Fibroblast of lung (primary cell): Measurements from ENCODE around the gene OR10A3. TPM values are rescaled to one million over a fixed set of nuclear protein-coding genes. Genes with fewer than 3 reads are reported as not detected.
A peak's percentile ranks its signal among the peaks of the same experiment; 100 is the strongest.

Source experiments
- DNase-seq, 2 donors: peaks; one replicate each; pipeline versions ENCODE4 v3.0.0 to v3.0.0-alpha.2; 2010; ENCODE audit warnings: low read depth in 2 of 2
- H2AFZ ChIP-seq: 2 replicates; pipeline ENCODE4 v1.5.1; 2012; ENCODE audit warnings: low read length, control low read depth, inconsistent platforms
- H3K27ac ChIP-seq: 2 replicates; pipeline ENCODE4 v1.5.1; 2011; ENCODE audit warnings: low read length, control low read depth; ENCODE audit not compliant: insufficient read depth
- H3K27me3 ChIP-seq: 2 replicates; pipeline ENCODE4 v1.5.1; 2011; ENCODE audit warnings: mild to moderate bottlenecking, low read length; ENCODE audit not compliant: control insufficient read depth, insufficient read depth
- H3K36me3 ChIP-seq: 2 replicates; pipeline ENCODE4 v1.5.1; 2011; ENCODE audit warnings: low read length; ENCODE audit not compliant: control insufficient read depth, insufficient read depth
- H3K4me1 ChIP-seq: 2 replicates; pipeline ENCODE4 v1.5.1; 2011; ENCODE audit warnings: low read length; ENCODE audit not compliant: control insufficient read depth, insufficient read depth; ENCODE audit errors: extremely low read depth
- H3K4me2 ChIP-seq: 2 replicates; pipeline ENCODE4 v1.5.1; 2011; ENCODE audit warnings: low read length, control low read depth; ENCODE audit not compliant: insufficient read depth; ENCODE audit errors: extremely low read depth
- H3K4me3 ChIP-seq, 4 experiments: fragments of 200-600 bp in 1 of 4; sonication (generic) in 1 of 4; replicated peaks in 1 of 4; 2 replicates each; pipeline ENCODE4 v1.5.1; 2011 to 2016; ENCODE audit warnings: low read length in 4 of 4, low read depth in 3 of 4, mild to moderate bottlenecking in 3 of 4, control low read depth in 2 of 4, inconsistent platforms in 1 of 4, mixed read lengths in 1 of 4; ENCODE audit not compliant: insufficient read depth in 1 of 4; ENCODE audit errors: control extremely low read depth in 1 of 4
- H3K79me2 ChIP-seq: 2 replicates; pipeline ENCODE4 v1.5.1; 2012; ENCODE audit warnings: mild to moderate bottlenecking, low read length, inconsistent platforms; ENCODE audit not compliant: control insufficient read depth, insufficient read depth
- H3K9ac ChIP-seq: 2 replicates; pipeline ENCODE4 v1.5.1; 2011; ENCODE audit warnings: mild to moderate bottlenecking, low read length, control low read depth; ENCODE audit not compliant: insufficient read depth
- H3K9me3 ChIP-seq: 2 replicates; pipeline ENCODE4 v1.5.1; 2012; ENCODE audit warnings: low read depth, low read length; ENCODE audit not compliant: control insufficient read depth, insufficient read depth
- H4K20me1 ChIP-seq: 2 replicates; pipeline ENCODE4 v1.5.1; 2011; ENCODE audit warnings: low read length; ENCODE audit not compliant: control insufficient read depth, insufficient read depth; ENCODE audit errors: extremely low read depth
- EZH2 ChIP-seq: IDR thresholded peaks from 2 replicates; pipeline ENCODE4 v1.5.1; 2012; ENCODE audit warnings: low read length, control low read depth, mild to moderate bottlenecking; ENCODE audit errors: missing control alignments
- polyA plus RNA-seq, 2 donors: library from polyadenylated mRNA; depleted of rRNA in 1 of 2; stranded (reverse) in 1 of 2; unstranded in 1 of 2; fragments of >200 nt; gene quantifications; 2 replicates each; pipeline ENCODE4 v1.2.1, GENCODE V29; 2011 to 2012; ENCODE audit warnings: missing spikeins in 1 of 2
- total RNA-seq: library from RNA; depleted of rRNA; stranded (reverse); fragments of >200 nt; gene quantifications from 2 replicates; pipeline ENCODE4 v1.2.1, GENCODE V29; 2014
- TF ChIP-seq, protein P1 (sequence below), 2 donors: IDR thresholded peaks in 1 of 2; conservative IDR thresholded peaks in 1 of 2; 1 replicate in 1 of 2; 2 replicates in 1 of 2; pipeline ENCODE4 v1.5.1; 2011 to 2012; ENCODE audit warnings: low read length in 2 of 2, control low read depth in 1 of 2, inconsistent platforms in 1 of 2, low read depth in 1 of 2, mild to moderate bottlenecking in 1 of 2

The OR10A3 gene
- total and polyA plus RNA-seq, 2 donors (not counting 1 experiment from before 2014, with no cell fraction given): 0.07 to 0.17 TPM

DNA sequence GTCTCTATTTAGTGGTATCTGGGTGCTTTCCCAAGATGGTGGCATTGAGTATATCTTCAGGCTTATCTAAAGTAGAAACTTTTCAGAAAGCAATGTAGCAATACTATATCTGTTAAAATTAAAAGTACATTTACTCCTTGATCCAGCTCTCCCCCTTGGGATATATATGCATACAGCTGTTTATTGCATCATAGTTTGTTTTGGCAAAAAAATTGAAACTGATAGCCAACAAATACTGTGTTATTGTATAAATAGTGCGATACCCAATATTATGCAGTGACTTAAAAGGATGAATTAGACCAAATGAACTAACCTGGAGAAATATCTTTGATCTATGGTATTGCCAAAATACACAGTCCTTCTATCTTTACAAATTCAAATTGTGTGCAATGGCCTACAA, 8.4 kb upstream of the OR10A3 start:
- no peaks in the 10 kb centered on the region for H3K36me3 ChIP-seq
- H3K4me3 ChIP-seq: no peak overlapping the region
- H3K4me2 ChIP-seq: no peak overlapping the region
- H3K9ac ChIP-seq: no peak overlapping the region
- H3K27me3 ChIP-seq: no peaks in the 10 kb centered on the region
- H4K20me1 ChIP-seq: no peaks in the 10 kb centered on the region
- DNase-seq: peak in 1 of 2 donors; percentile 40
- H2AFZ ChIP-seq: no peak overlapping the region
- no peaks in the 10 kb centered on the region for H3K4me1 ChIP-seq
- H3K79me2 ChIP-seq: no peaks in the 10 kb centered on the region
- no peaks in the 10 kb centered on the region for H3K9me3 ChIP-seq
- no peak overlapping the region for H3K27ac ChIP-seq
- TF ChIP-seq, protein P1, sequence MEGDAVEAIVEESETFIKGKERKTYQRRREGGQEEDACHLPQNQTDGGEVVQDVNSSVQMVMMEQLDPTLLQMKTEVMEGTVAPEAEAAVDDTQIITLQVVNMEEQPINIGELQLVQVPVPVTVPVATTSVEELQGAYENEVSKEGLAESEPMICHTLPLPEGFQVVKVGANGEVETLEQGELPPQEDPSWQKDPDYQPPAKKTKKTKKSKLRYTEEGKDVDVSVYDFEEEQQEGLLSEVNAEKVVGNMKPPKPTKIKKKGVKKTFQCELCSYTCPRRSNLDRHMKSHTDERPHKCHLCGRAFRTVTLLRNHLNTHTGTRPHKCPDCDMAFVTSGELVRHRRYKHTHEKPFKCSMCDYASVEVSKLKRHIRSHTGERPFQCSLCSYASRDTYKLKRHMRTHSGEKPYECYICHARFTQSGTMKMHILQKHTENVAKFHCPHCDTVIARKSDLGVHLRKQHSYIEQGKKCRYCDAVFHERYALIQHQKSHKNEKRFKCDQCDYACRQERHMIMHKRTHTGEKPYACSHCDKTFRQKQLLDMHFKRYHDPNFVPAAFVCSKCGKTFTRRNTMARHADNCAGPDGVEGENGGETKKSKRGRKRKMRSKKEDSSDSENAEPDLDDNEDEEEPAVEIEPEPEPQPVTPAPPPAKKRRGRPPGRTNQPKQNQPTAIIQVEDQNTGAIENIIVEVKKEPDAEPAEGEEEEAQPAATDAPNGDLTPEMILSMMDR (conservative IDR thresholded peaks at IDR 0.05 in 1 of 2, IDR thresholded peaks at IDR 0.05 in 1 of 2; ENCODE audit: low read depth in 1 of 2, low read length in 2 of 2): no peak
- TF ChIP-seq EZH2: no peak

- no peak overlapping the region for H3K4me3 ChIP-seq
- H3K9me3 ChIP-seq: no peaks in the 10 kb centered on the region
- H3K9ac ChIP-seq: no peak overlapping the region
- DNase-seq: no peak
- no peaks in the 10 kb centered on the region for H3K4me1 ChIP-seq
- TF ChIP-seq, protein P1 (conservative IDR thresholded peaks at IDR 0.05 in 1 of 2, IDR thresholded peaks at IDR 0.05 in 1 of 2; ENCODE audit: low read depth in 1 of 2, low read length in 2 of 2): no peak
- no peak for TF ChIP-seq EZH2
- H3K27me3 ChIP-seq: no peaks in the 10 kb centered on the region
- no peak overlapping the region for H3K27ac ChIP-seq
- H3K79me2 ChIP-seq: no peaks in the 10 kb centered on the region
- no peak overlapping the region for H2AFZ ChIP-seq
- no peaks in the 10 kb centered on the region for H4K20me1 ChIP-seq
- no peaks in the 10 kb centered on the region for H3K36me3 ChIP-seq
- no peak overlapping the region for H3K4me2 ChIP-seq
These were observed 2.6 kb upstream of the OR10A3 start for GRCh38 chr11:7944123-7944522.

GRCh38 chr11:7941146-7941545, 362 bp downstream of the OR10A3 start:
- no peak for DNase-seq
- Histone ChIP-seq H3K27ac (no peak overlapping the region), H4K20me1 (no peaks in the 10 kb centered on the region), H2AFZ (no peak overlapping the region), H3K9me3 (no peaks in the 10 kb centered on the region), H3K4me3 (no peak overlapping the region), H3K36me3 (no peaks in the 10 kb centered on the region), H3K4me2 (no peak overlapping the region), H3K9ac (no peak overlapping the region), H3K4me1 (no peaks in the 10 kb centered on the region), H3K27me3 (no peaks in the 10 kb centered on the region), H3K79me2 (no peaks in the 10 kb centered on the region)
- TF ChIP-seq EZH2: no peak
- TF ChIP-seq, protein P1 (conservative IDR thresholded peaks at IDR 0.05 in 1 of 2, IDR thresholded peaks at IDR 0.05 in 1 of 2; ENCODE audit: low read depth in 1 of 2, low read length in 2 of 2): no peak
